ENCODE results near the gene CABLES1.

DNA sequence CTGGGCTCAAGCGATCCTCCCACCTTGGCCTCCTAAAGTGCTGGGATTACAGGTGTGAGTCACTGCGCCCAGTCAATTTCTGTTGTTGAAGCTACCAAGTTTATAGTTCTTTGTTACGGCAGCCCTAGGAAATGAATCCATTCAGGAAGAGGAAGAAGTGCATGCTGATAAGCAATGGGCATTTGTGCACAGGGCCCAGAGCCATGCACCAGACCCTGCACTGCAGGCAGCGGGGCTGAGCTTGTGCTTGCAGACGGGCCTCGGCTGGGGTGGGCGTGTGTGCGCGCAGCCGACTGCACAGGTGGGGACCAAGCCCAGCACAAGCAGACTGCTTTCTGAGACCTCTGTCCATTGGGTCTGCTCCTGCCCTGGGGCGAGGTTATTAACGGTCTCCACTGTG lies 144.6 kb downstream of the CABLES1 start:
- TF ChIP-seq, protein P1, sequence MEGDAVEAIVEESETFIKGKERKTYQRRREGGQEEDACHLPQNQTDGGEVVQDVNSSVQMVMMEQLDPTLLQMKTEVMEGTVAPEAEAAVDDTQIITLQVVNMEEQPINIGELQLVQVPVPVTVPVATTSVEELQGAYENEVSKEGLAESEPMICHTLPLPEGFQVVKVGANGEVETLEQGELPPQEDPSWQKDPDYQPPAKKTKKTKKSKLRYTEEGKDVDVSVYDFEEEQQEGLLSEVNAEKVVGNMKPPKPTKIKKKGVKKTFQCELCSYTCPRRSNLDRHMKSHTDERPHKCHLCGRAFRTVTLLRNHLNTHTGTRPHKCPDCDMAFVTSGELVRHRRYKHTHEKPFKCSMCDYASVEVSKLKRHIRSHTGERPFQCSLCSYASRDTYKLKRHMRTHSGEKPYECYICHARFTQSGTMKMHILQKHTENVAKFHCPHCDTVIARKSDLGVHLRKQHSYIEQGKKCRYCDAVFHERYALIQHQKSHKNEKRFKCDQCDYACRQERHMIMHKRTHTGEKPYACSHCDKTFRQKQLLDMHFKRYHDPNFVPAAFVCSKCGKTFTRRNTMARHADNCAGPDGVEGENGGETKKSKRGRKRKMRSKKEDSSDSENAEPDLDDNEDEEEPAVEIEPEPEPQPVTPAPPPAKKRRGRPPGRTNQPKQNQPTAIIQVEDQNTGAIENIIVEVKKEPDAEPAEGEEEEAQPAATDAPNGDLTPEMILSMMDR (IDR thresholded peaks at IDR 0.05): no peak
- TF ChIP-seq POLR2A (IDR thresholded peaks at IDR 0.05): no peak

Data from thyroid gland (tissue), 4 donors.